BJ (cell line): Measurements from ENCODE around the gene UGCG. TPM values are rescaled to one million over a fixed set of nuclear protein-coding genes. Genes with fewer than 3 reads are reported as not detected.
"Not testable (repeated sequence)": the region's sequence is repeated elsewhere in the genome, so short reads cannot be mapped to it uniquely, and the experiment has no call there.

Experiments
- CTCF ChIA-PET: fragments of 350-600 bp; formaldehyde crosslinking; extraction: SDS; loops from one replicate; lab custom pipeline; 2021; ENCODE audit warnings: antibody characterized with exemption, inconsistent platforms; lab: Yijun Ruan, JAX
- POLR2A ChIA-PET: fragments of 300-600 bp; sonication (Branson Sonifier 250); formaldehyde crosslinking; extraction: SDS; loops from one replicate; lab custom pipeline; 2021; ENCODE audit warnings: antibody characterized with exemption; lab: Charles Lee
- DNase-seq: peaks from one replicate; pipeline ENCODE4 v3.0.0-alpha.2; 2011; ENCODE audit warnings: low read depth
- H3K27me3 ChIP-seq: 2 replicates; pipeline ENCODE4 v1.6.0; 2011; ENCODE audit warnings: low read length; ENCODE audit not compliant: control insufficient read depth, insufficient read depth
- H3K36me3 ChIP-seq: 2 replicates; pipeline ENCODE4 v1.5.1; 2011; ENCODE audit warnings: low read length; ENCODE audit not compliant: control insufficient read depth, insufficient read depth
- H3K4me3 ChIP-seq: 2 replicates; pipeline ENCODE4 v1.5.1; 2011; ENCODE audit warnings: low read depth, mild to moderate bottlenecking, control low read depth, low read length
- CTCF ChIP-seq: IDR thresholded peaks from 2 replicates; pipeline ENCODE4 v1.5.1; 2011; ENCODE audit warnings: low read depth, mild to moderate bottlenecking, control low read depth, inconsistent platforms, low read length, moderate library complexity; ENCODE audit not compliant: insufficient read depth
- polyA plus RNA-seq: library from polyadenylated mRNA; depleted of rRNA; stranded (reverse); fragments of >200 nt; gene quantifications from 2 replicates; pipeline ENCODE4 v1.2.3, GENCODE V29; 2011

UGCG gene
- polyA plus RNA-seq, 1 experiment: 34.3 TPM

- TF ChIP-seq CTCF: no peak
- ChIA-PET POLR2A (no interaction called here), CTCF (interaction anchor here (1.0 to 1.4 kb wide), 3 partner anchors 69 to 138 kb away, joined by 3 to 4 read pairs (median 3); no protein-coding TSS in a partner anchor)
- DNase-seq: no peak
- Histone ChIP-seq H3K4me3 (no peak overlapping the region), H3K27me3 (no peaks in the 10 kb centered on the region), H3K36me3 (peaks cover 2% of the 10 kb centered on the region)
These were observed 46.6 kb downstream of the UGCG start for GRCh38 chr9:111943200-111943599.

GRCh38 chr9:111943746-111944145, 47.1 kb downstream of the UGCG start:
- POLR2A ChIA-PET: no interaction called here
- Histone ChIP-seq H3K36me3 (no peaks in the 10 kb centered on the region), H3K4me3 (no peak overlapping the region), H3K27me3 (no peaks in the 10 kb centered on the region)
- TF ChIP-seq CTCF: no peak
- CTCF ChIA-PET: interaction anchor here (1.0 to 1.4 kb wide), 3 partner anchors 68 to 139 kb away, joined by 3 to 4 read pairs (median 3); no protein-coding TSS in a partner anchor
- no peak for DNase-seq

GRCh38 chr9:111944241-111944866, 47.7 kb downstream of the UGCG start:
- CTCF ChIA-PET: interaction anchor here (1.0 to 1.4 kb wide), 4 partner anchors 8 to 130 kb away, joined by 3 to 7 read pairs (median 4); no protein-coding TSS in a partner anchor
- H3K4me3 ChIP-seq: no peak overlapping the region
- DNase-seq: no peak
- no peaks in the 10 kb centered on the region for H3K36me3 ChIP-seq
- H3K27me3 ChIP-seq: no peaks in the 10 kb centered on the region
- no peak for TF ChIP-seq CTCF
- POLR2A ChIA-PET: interaction anchor here (0.9 kb wide), 1 partner anchor 131 kb away, joined by 11 read pairs; no protein-coding TSS in a partner anchor

- Histone ChIP-seq H3K36me3 (no peaks in the 10 kb centered on the region), H3K4me3 (no peak overlapping the region), H3K27me3 (no peaks in the 10 kb centered on the region)
- POLR2A ChIA-PET: interaction anchor here (0.9 kb wide), 1 partner anchor 130 kb away, joined by 11 read pairs; no protein-coding TSS in a partner anchor
- TF ChIP-seq CTCF: no peak
- no peak for DNase-seq
- CTCF ChIA-PET: interaction anchor here (1.0 to 1.4 kb wide), 2 partner anchors 9 to 130 kb away, joined by 5 to 7 read pairs; no protein-coding TSS in a partner anchor
These were observed 48.6 kb downstream of the UGCG start for GRCh38 chr9:111945216-111945615.

GRCh38 chr9:111948109-111948508, 51.5 kb downstream of the UGCG start:
- H3K27me3 ChIP-seq, POLR2A ChIA-PET: not testable (repeated sequence)
- CTCF ChIA-PET: interaction anchor here (0.6 kb wide), 1 partner anchor 44 kb away, joined by 3 read pairs; no protein-coding TSS in a partner anchor

More at GRCh38 chr9:111948109-111948508, 51.5 kb downstream of the UGCG start:
- not testable (repeated sequence) for H3K4me3 ChIP-seq, H3K36me3 ChIP-seq, DNase-seq
